ENCODE measurements around the gene CSPG4.
"Not testable (repeated sequence)": the region's sequence is repeated elsewhere in the genome, so short reads cannot be mapped to it uniquely, and the experiment has no call there.

The CSPG4 gene

DNA sequence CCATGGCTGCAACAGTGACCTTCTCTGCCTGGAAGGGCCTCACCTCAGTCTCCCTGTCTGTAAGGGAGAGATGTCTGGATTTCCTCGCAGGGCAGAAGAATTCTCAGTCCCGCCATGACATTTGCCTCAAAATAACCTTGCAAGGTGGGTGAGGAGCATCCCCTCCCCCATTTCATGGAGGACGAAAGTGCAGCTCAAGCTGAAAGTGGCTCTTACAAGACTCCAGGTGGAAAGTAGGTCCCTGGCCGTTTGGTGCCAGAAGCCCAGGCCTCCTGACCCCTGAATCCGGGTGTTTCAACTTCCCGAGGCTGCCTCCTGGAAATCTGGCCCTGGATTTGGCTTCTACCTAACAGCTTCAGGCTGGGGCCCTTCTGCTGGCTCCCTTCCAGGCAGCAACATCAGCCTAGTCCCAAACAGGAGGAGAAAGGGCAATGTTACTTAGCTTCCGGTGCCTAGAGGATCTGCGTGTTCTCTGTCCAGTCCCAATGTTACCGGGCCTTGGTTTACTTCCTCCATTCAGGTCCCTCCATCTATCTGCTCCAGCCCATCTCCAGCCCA is 769 bp upstream of the CSPG4 start:
- no peak for ATAC-seq (ENCODE audit: low read depth)
- Histone ChIP-seq H3K9me3 (ENCODE audit: severe bottlenecking) (no peaks in the 10 kb centered on the region), H3K4me3 (ENCODE audit: severe bottlenecking) (no peak overlapping the region), H3K4me1 (ENCODE audit: insufficient read depth, poor library complexity, severe bottlenecking) (peaks cover 3% of the 10 kb centered on the region), H3K27ac (ENCODE audit: poor library complexity, severe bottlenecking) (no peak overlapping the region), H3K36me3 (ENCODE audit: low read depth) (no peaks in the 10 kb centered on the region), H3K27me3 (ENCODE audit: insufficient read depth, poor library complexity, severe bottlenecking) (no peaks in the 10 kb centered on the region)
- TF ChIP-seq, protein P1, sequence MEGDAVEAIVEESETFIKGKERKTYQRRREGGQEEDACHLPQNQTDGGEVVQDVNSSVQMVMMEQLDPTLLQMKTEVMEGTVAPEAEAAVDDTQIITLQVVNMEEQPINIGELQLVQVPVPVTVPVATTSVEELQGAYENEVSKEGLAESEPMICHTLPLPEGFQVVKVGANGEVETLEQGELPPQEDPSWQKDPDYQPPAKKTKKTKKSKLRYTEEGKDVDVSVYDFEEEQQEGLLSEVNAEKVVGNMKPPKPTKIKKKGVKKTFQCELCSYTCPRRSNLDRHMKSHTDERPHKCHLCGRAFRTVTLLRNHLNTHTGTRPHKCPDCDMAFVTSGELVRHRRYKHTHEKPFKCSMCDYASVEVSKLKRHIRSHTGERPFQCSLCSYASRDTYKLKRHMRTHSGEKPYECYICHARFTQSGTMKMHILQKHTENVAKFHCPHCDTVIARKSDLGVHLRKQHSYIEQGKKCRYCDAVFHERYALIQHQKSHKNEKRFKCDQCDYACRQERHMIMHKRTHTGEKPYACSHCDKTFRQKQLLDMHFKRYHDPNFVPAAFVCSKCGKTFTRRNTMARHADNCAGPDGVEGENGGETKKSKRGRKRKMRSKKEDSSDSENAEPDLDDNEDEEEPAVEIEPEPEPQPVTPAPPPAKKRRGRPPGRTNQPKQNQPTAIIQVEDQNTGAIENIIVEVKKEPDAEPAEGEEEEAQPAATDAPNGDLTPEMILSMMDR (IDR thresholded peaks at IDR 0.05; ENCODE audit: poor library complexity, severe bottlenecking), result no peak
- no peak for DNase-seq (ENCODE audit: low spot score)

DNA sequence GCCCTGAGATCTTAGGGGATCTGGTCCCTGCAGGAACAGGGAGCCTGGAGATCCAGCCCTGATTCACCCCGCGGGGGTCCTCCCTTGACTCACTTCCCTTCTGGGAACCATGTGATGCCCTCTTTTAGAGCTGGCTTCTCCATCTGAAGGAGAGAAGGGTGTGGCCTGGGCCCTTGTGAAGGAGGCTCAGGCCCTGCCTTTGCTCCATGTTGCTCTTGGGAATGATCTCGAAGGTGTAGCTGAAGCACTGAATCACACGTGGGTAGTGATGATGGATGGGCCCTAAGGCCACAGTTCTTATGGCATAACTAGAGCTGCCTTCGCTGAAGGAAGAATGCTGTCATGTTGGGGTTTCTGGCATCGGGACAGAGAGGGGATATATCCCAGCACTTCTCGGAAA is 1.2 kb downstream of the CSPG4 start:
- not testable (repeated sequence) for H3K27ac ChIP-seq (ENCODE audit: poor library complexity, severe bottlenecking); H3K4me3 ChIP-seq (ENCODE audit: severe bottlenecking); H3K27me3 ChIP-seq (ENCODE audit: insufficient read depth, poor library complexity, severe bottlenecking); H3K9me3 ChIP-seq (ENCODE audit: severe bottlenecking); H3K36me3 ChIP-seq (ENCODE audit: low read depth); DNase-seq (ENCODE audit: low spot score); H3K4me1 ChIP-seq (ENCODE audit: insufficient read depth, poor library complexity, severe bottlenecking)
- ATAC-seq (ENCODE audit: low read depth), result peak; percentile 24; the same call in 2 of the 3 replicates

DNA sequence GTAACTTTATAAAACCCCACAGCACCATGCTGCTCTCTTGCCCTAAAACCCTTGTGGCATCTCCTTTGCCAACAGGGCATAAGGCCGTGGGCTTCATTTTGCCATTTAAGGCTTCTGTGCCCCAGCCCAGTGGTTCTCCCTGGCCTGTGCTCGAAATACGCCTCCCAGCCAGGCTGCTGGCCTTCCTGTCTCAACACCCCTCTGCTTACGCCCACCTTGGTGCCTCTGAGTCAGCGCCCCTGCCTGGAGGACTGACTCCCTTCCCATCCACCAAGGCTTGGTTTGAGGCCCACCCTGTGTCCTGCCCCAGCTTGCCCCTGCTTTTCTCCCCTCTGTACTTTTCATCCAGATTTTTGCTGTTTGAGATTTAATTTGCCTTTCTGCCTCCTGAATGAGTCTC is 1.8 kb downstream of the CSPG4 start:
- H3K4me1 ChIP-seq (ENCODE audit: insufficient read depth, poor library complexity, severe bottlenecking); H3K9me3 ChIP-seq (ENCODE audit: severe bottlenecking); DNase-seq (ENCODE audit: low spot score); H3K36me3 ChIP-seq (ENCODE audit: low read depth); H3K27ac ChIP-seq (ENCODE audit: poor library complexity, severe bottlenecking); H3K4me3 ChIP-seq (ENCODE audit: severe bottlenecking); H3K27me3 ChIP-seq (ENCODE audit: insufficient read depth, poor library complexity, severe bottlenecking): not testable (repeated sequence)
- ATAC-seq (ENCODE audit: low read depth), result peak; percentile 28; the same call in 1 of the 3 replicates

DNA sequence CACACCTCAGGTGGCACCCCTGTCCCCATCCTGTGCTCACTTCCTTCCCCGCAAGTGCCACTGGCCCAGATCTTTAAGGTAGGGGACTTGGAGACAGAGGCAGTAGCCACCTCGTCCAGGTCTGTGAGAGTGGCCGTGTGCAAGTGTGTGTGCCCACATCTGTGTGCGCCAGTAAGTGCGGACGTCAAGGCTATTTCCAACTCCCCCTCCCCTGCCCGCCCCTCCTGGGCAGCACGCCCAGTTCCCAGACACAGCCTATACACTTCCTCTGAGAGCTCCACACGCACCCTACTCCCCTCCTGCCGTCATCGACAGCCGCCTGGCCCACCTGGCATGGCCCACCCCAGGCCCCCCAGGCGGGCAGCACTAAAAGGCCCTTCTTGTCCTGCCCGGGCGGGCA is 3.2 kb downstream of the CSPG4 start:
- H3K9me3 ChIP-seq (ENCODE audit: severe bottlenecking); DNase-seq (ENCODE audit: low spot score); ATAC-seq (ENCODE audit: low read depth): not testable (repeated sequence)

DNA sequence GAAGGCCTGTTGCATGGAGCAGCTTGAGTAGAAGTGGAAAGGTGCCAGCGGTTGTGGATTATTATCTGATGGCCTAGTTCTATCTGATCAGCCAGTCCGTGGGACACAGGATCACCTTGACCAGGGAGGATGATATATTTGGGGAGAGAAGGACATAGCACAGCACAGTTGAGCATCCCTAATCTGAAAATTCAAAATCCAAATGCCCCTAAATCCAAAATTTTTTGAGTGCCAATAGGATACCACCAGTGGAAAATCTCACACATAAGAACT is 6.0 kb downstream of the CSPG4 start:
- H3K4me3 ChIP-seq (ENCODE audit: severe bottlenecking), result no peak overlapping the region
- DNase-seq (ENCODE audit: low spot score) (no peak), ATAC-seq (ENCODE audit: low read depth) (no peak)
- H3K27ac ChIP-seq (ENCODE audit: poor library complexity, severe bottlenecking), result no peak overlapping the region
- H3K4me1 ChIP-seq (ENCODE audit: insufficient read depth, poor library complexity, severe bottlenecking), result peaks cover 12% of the 10 kb centered on the region
- TF ChIP-seq, protein P1 (IDR thresholded peaks at IDR 0.05; ENCODE audit: poor library complexity, severe bottlenecking), result no peak
- H3K9me3 ChIP-seq (ENCODE audit: severe bottlenecking), result no peaks in the 10 kb centered on the region
- H3K27me3 ChIP-seq (ENCODE audit: insufficient read depth, poor library complexity, severe bottlenecking), result no peaks in the 10 kb centered on the region
- no peaks in the 10 kb centered on the region for H3K36me3 ChIP-seq (ENCODE audit: low read depth)

More for the DNA sequence above, 3.2 kb downstream of the CSPG4 start:
- not testable (repeated sequence) for H3K27me3 ChIP-seq (ENCODE audit: insufficient read depth, poor library complexity, severe bottlenecking); H3K4me3 ChIP-seq (ENCODE audit: severe bottlenecking); H3K4me1 ChIP-seq (ENCODE audit: insufficient read depth, poor library complexity, severe bottlenecking); H3K27ac ChIP-seq (ENCODE audit: poor library complexity, severe bottlenecking); H3K36me3 ChIP-seq (ENCODE audit: low read depth)

DNA sequence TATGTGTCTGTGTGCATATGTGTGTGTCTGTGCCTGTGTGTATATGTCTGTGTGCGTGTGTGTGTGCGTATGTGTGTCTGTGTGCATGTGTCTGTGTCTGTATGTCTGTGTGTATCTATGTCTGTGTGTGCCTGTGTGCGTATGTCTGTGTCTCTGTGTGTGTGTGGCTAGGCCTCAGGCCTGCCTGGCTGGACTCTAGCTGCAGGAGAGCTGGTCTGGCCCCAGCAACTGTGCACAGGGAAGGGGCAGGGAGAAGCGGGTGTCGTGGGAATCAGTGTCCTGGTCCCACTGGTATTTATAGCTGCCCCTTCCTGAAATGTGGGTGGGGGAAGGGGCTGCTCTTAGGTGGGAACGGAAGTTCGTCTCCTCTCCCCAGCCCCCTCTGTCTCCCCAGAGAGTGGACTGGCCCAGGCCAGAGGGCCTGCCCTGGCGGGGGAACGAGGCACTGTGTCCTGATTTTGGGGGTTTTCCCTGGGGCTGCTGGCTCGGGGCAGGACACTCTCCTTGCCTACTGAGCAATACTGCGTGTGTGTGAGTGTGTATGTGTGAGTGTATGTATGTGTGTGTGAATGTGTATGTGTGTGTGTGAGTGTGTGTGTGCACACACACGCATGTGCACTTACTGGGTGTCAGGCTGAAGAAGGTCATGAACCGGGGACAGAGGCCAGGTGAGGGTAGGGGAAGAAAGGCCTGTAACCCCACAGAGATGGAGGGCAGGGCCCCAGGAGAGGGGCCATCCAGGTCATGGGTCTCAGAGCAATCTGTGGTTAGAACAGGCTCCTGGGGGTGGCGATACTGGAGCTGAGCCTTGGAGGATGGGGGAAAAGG is 6.6 kb downstream of the CSPG4 start:
- DNase-seq (ENCODE audit: low spot score) (no peak), ATAC-seq (ENCODE audit: low read depth) (no peak)
- H3K27ac ChIP-seq (ENCODE audit: poor library complexity, severe bottlenecking), result no peak overlapping the region
- no peaks in the 10 kb centered on the region for H3K9me3 ChIP-seq (ENCODE audit: severe bottlenecking)
- no peaks in the 10 kb centered on the region for H3K36me3 ChIP-seq (ENCODE audit: low read depth)
- H3K4me1 ChIP-seq (ENCODE audit: insufficient read depth, poor library complexity, severe bottlenecking), result peaks cover 10% of the 10 kb centered on the region
- no peak overlapping the region for H3K4me3 ChIP-seq (ENCODE audit: severe bottlenecking)
- H3K27me3 ChIP-seq (ENCODE audit: insufficient read depth, poor library complexity, severe bottlenecking), result no peaks in the 10 kb centered on the region
- TF ChIP-seq, protein P1 (IDR thresholded peaks at IDR 0.05; ENCODE audit: poor library complexity, severe bottlenecking), result no peak

DNA sequence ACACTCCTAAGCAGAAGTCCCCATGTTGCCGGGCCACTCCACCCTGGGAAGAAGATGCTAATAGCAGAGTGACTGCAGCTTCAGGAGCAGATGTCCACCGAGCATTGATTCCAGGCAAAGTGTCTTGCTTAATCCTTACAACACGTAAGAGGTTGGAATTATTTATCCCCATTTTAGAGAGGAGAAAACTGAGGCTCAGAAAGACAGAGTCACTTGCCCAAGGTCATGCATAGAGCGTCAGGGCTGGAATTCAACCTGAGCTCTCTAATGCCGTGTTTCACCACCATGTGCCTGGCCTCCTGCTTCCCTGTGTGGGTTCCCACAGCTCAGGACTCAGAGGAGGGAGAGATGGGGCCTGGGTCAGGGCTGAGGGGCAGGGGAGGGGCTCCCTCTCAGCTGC is 7.3 kb downstream of the CSPG4 start:
- H3K27me3 ChIP-seq (ENCODE audit: insufficient read depth, poor library complexity, severe bottlenecking); H3K36me3 ChIP-seq (ENCODE audit: low read depth); H3K27ac ChIP-seq (ENCODE audit: poor library complexity, severe bottlenecking); H3K4me3 ChIP-seq (ENCODE audit: severe bottlenecking); ATAC-seq (ENCODE audit: low read depth); H3K9me3 ChIP-seq (ENCODE audit: severe bottlenecking); DNase-seq (ENCODE audit: low spot score): not testable (repeated sequence)
- H3K4me1 ChIP-seq (ENCODE audit: insufficient read depth, poor library complexity, severe bottlenecking), result peaks cover 11% of the 10 kb centered on the region
